ENCODE data around the gene CDK3.

CDK3 gene

DNA sequence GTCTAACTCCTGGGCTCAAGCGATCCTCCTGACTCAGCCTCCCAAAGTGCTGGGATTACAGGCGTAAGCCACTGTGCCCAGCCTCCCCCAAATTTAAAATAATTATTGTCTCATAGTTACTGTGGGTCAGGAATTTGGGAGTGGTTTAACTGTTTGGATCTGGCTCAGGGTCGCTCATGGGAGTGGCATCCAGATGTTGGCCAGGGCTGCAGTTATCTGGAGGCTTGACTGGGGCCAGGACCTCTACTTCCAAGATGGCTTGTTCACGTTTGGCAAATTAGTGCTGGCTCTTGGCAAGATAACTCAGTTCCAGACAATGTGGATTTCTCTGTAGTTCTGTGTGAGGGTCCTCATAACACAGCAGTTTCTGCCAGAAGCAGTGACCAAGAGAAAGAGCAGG lies 13.6 kb upstream of the CDK3 start:
- in situ Hi-C loops (cut with HindIII; ENCODE audit: low sequenced_read_pairs), result no loop called here

DNA sequence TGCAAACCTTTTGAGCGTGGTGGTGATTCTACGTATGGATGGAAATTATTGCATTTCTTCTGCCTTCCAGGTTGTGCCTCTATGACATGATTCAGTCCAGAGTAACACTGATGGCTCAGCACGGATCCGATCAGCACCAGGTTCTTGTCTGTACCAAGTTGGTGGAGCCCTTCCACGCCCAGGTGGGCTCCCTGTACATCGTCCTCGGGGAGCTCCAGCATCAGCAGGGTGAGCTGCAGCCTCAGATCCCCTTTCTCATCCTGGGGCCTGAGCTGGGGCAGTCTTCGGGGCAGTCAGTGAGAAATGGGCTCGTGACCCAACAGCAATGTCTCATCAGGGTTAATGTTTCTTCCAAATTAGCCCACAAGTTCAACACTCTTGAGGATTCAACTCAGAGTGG lies 9.3 kb upstream of the CDK3 start:
- in situ Hi-C loops (cut with HindIII; ENCODE audit: low sequenced_read_pairs), result no loop called here

- in situ Hi-C loops (cut with HindIII; ENCODE audit: low sequenced_read_pairs), result no loop called here
Measured at GRCh38 chr17:75994802-75995370, 5.8 kb upstream of the CDK3 start.

DNA sequence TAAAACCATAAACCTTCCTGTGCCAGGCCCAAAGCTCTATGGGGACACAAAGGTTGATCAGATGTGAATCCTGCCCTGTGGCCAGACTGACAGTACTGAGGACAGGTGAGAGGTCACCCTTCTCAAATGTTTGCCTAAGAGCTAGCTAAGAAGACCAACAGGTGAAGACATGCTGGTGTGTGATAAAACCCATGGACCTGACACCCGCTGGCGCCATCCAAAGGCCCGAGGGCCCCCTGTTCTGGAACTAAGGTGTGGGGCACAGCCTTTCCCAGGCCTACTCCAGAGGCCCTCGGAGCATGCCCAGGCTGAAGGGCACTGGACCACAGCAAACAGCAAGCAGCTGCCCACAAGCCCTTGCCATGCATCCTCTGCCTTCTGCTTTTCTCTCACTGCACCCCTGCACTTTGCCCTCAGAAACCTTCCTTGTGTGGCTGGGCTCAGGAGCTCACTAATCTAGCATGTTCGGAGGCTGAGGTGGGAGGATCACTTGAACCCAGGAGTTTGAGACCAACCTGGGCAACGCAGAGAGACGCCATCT lies 5.2 kb upstream of the CDK3 start:
- in situ Hi-C loops (cut with HindIII; ENCODE audit: low sequenced_read_pairs), result no loop called here

DNA sequence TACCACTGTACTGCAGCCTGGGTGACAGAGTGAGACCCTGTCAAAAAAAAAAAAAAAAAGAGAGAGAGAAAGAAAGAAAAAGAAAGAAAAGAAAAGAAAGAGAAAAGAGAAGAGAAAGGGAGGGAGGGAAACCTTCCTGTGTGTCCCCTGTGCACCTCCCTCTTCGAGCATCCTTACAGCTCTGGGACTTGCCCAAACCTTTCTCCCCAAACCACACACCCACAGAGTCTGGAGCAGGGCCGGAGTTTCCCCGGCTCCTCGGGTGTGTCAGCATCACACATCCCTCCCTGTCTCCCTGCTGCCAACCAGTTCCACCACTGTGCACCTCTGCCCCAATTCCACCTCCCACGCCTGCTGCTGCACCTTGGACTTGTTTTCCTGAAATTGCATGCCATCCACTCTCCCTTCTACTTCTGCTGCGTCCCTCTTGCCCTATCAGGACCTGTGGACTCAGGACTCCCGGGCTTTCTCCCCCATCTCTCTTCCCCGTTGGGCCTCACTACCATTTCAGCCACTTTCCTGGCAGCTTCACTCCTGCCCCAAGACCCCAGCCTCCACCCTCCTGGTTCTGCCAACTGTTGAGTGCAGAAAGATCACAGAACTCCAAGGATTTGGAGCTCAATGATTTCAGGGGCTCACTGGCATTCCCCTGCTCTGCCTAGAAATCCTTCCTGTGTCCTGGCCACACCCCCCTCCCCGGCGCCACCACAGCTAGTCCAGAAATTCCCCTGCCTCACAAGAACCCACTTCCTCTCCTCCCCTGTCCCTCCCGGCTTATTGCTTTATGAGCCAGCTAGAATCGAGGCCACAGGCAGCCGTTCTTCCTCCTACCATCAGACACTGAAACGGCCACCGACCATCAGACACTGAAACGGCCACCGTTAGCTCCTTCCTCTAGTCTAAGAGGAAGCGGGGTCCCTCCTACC lies 3.7 kb upstream of the CDK3 start:
- in situ Hi-C loops (cut with HindIII; ENCODE audit: low sequenced_read_pairs), result no loop called here

DNA sequence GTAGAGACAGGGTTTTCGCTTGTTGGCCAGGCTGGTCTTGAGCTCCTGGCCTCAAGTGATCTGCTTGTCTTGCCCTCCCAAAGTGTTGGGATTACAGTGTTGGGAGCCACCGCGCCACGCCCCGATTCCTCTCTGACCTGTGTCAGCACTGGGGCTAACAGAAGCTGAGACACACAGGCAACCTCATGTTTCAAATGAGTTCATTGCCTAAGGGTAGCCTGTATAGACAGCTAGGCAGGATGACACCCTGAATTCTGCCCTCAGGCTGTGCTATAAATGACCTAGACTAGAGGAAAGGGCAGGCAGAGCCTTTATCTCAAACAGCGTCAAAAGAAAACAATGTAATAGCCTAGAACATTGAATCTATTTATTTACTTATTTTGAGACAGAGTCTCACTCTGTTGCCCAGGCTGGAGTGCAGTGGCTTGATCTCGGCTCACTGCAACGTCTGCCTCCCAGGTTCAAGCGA lies 2.3 kb upstream of the CDK3 start:
- in situ Hi-C loops (cut with HindIII; ENCODE audit: low sequenced_read_pairs), result no loop called here

DNA sequence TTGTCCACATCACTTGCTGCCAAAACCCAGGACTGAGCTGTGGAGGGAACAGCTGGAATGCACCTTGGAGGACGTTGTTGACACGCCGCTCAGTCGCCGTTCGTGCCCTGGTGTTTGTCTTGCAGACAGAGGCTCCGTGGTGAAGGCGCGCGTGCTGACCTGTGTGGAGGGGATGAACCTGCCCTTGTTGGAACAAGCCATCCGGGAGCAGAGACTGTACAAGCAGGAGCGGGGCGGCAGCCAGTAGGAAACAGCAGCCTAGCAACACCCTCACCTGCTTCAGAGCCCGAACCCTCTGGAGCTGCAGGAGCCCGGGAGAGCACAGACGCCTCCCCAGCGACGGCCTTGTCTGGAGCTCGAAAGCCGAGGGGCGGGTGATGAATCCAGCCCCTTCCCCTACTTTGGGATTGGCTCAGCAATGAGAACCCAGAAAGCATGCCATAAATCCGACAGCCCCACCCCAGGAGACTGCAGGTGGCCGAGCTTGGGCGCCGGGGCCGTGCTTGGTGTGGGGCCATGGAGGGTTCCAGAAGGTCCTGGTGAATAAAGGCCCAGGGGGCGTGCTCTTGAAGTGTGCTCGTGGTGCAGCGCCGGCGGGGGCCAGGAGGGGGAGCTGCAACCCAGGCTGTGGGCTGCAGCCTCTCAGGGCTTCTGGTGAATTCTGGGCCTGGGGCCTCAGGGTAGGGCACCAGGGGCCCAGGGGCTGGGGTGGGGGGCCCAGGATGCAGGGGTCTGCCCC lies 470 bp upstream of the CDK3 start:
- in situ Hi-C loops (cut with HindIII; ENCODE audit: low sequenced_read_pairs), result no loop called here

- in situ Hi-C loops (cut with HindIII; ENCODE audit: low sequenced_read_pairs), result no loop called here
Measured at GRCh38 chr17:76002100-76002499, 1.4 kb downstream of the CDK3 start.

GRCh38 chr17:76003915-76004314 lies 3.3 kb downstream of the CDK3 start:
- in situ Hi-C loops (cut with HindIII; ENCODE audit: low sequenced_read_pairs), result no loop called here

DNA sequence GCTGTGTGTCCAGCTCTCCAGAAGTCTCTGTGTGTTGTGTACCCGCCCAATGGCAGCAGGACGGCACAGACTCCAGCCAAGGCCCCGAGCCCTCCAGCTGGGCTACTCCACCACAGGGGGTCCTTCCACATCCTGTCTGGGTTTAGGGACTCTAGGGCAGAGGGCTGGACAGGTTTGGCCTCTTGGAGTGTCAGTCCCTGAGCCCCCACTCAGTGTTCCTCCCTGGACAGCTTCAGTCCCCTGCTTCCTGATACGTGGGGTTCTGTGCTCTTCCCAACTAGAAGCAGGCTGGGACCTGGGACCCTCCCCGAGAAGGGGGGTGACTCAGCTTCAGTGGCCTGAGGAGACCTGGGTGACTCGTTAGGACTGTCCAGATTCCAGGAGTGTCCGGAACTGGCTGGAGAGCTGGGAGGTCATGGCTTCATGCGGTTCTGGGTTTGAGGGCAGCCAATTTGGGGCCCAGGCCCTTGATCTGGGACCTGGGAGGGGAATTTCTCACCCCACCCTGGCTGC lies 4.2 kb downstream of the CDK3 start:
- in situ Hi-C loops (cut with HindIII; ENCODE audit: low sequenced_read_pairs), result no loop called here

- in situ Hi-C loops (cut with HindIII; ENCODE audit: low sequenced_read_pairs), result no loop called here
Measured at GRCh38 chr17:76005263-76006149, 4.9 kb downstream of the CDK3 start.

DNA sequence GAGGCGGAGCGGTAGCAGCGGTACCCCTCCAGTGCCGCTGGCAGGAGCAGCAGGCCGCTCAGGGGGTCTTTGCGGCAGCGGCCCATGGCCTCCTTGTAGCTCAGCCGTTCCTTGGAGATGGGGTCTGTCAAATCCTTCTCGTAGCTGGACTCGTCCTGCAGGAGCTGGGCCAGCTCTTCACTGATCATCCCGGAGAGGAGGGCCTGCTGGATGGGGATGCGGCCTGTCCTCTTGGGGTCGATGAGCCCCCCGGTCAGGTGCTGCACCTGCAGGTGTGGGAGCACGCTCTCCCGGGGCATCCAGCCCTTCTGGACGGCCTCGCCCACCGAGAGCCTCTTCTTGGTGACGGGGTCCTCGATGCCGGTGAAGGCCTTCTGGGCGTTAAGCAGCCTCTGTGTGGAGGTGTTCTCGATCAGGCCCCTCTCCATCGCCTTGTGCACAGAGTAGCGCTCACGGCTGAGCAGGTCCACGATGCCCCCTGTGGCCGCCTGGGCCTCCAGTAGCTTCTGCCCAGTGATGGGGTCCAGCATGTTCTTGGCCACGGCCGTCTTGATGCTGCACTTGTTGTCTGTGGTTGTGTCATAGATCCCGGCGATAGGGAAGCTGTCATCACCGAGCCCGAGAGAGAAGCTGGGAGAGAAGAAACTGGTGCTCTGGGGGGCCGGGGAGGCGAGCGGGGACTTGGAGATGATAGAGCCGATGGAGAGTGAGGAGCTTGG lies 6.6 kb downstream of the CDK3 start:
- in situ Hi-C loops (cut with HindIII; ENCODE audit: low sequenced_read_pairs), result no loop called here

- in situ Hi-C loops (cut with HindIII; ENCODE audit: low sequenced_read_pairs), result no loop called here
Measured at GRCh38 chr17:76007850-76008165, 7.2 kb downstream of the CDK3 start.

DNA sequence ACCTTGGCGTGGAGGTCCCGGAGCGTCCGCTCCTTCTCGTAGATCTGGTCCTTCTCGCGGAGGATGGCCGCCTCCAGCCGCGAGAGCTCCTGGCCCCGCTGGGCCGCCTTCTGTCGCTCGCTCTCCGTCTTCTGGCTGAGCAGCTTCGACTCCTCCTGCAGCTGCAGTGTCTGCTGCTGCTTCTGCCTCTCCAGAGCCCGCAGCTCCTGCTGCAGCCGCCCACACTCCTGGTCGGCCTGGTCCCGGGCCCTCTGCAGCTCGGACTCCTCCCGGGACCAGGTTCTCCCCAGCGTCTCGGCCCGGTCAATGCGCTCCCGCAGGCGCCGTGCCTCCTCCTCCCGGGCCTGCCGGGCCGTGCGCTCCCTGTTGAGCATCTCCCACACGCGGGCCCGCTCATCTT lies 7.6 kb downstream of the CDK3 start:
- in situ Hi-C loops (cut with HindIII; ENCODE audit: low sequenced_read_pairs), result no loop called here

- in situ Hi-C loops (cut with HindIII; ENCODE audit: low sequenced_read_pairs), result no loop called here
Measured at GRCh38 chr17:76008630-76009425, 8.2 kb downstream of the CDK3 start.

DNA sequence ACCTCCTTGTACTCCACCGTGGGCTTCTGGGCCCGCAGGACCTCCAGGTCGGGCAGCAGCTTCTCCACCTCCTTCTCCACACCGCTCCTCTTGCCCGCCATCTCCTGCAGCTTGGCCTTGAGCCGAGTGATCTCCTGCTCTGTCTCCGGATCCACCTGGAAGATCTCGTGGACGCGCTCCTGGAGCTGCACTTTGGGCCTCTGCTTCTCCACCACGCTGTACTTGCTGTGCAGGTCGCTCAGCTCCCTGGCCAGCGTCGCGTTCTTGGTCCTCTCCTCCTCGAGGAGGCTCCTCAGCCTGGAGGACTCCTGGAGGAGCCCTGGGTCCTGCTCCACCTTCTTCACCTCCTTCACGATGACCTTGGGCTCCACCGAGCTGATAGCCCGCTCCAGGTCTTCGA lies 8.8 kb downstream of the CDK3 start:
- in situ Hi-C loops (cut with HindIII; ENCODE audit: low sequenced_read_pairs), result no loop called here

- in situ Hi-C loops (cut with HindIII; ENCODE audit: low sequenced_read_pairs), result no loop called here
Measured at GRCh38 chr17:76009969-76010661, 9.5 kb downstream of the CDK3 start.

DNA sequence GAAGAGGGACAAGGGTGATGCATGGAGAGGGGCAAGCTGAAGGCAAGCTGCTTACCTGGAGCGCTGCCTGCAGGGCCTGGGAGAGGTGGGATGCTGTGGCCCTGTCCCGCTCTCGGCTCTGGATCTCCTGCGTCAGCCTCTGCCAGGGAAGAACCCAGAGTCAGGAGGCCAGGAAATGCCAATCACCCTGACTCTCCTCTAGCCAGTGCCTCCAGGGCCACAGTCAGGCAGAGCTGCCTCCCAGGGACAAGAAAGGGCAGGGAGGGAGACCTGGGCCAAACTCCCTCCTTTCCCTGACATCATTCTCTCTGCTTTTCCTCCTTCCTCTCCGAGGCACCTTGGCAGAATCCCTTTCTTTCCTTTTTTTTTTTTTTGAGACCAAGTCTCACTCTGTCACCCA lies 11.3 kb downstream of the CDK3 start:
- in situ Hi-C loops (cut with HindIII; ENCODE audit: low sequenced_read_pairs), result no loop called here
